Measurements from ENCODE around the gene PDIA2.

Gene PDIA2

GRCh38 chr16:301950-302349 is 19.0 kb downstream of the PDIA2 start:
- no peak overlapping the region for H3K4me3 ChIP-seq (replicated peaks; ENCODE audit: low read depth, low read length)
- DNase-seq (ENCODE audit: low read depth), result no peak
- TF ChIP-seq CTCF (IDR thresholded peaks at IDR 0.05; ENCODE audit: low read length, missing control alignments), result no peak

DNA sequence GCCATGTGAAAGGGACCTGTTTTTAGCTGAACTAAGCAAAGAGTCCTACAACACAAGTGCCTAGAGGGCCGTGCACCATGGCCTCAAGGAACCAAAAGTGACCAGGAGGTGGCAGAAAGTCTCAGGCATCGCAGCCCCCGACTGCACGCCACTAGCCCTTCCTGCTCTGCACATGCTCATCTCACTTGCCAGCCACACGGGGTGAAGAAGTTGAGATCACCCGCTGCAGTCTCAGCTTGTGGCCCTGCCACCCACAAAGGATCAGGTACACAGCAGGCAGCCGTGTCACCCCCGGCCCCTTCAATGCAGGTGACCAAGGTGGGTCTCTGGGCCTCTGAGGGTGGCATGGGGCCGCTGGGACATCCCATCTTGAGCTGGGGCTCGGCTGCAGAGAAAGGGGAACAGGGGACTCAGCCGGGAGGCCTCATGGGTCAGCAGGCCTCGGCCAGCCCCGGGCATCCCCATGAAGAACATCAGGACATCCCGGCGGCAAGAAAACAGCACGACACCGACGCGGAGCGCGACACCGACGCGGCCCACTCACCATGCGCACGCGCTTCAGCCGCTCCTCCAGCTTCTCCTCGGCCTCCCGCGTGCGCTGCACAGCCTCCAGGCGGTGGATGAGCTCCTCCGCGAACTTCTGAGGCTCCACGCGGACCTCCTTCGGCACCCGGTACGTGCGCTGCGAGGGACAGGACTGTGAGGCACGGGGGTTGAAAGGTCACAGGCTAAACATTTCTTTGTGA is 21.0 kb downstream of the PDIA2 start:
- no peak for TF ChIP-seq CTCF (IDR thresholded peaks at IDR 0.05; ENCODE audit: low read length, missing control alignments)
- H3K4me3 ChIP-seq (replicated peaks; ENCODE audit: low read depth, low read length), result no peak overlapping the region
- peak; percentile 3 for DNase-seq (ENCODE audit: low read depth)

- no peak for TF ChIP-seq CTCF (IDR thresholded peaks at IDR 0.05; ENCODE audit: low read length, missing control alignments)
- no peak overlapping the region for H3K4me3 ChIP-seq (replicated peaks; ENCODE audit: low read depth, low read length)
- no peak for DNase-seq (ENCODE audit: low read depth)
These were observed 23.1 kb downstream of the PDIA2 start for GRCh38 chr16:305916-306626.

GRCh38 chr16:306911-307370 is 24.0 kb downstream of the PDIA2 start:
- H3K4me3 ChIP-seq (replicated peaks; ENCODE audit: low read depth, low read length), result no peak overlapping the region
- no peak for TF ChIP-seq CTCF (IDR thresholded peaks at IDR 0.05; ENCODE audit: low read length, missing control alignments)
- no peak for DNase-seq (ENCODE audit: low read depth)

DNA sequence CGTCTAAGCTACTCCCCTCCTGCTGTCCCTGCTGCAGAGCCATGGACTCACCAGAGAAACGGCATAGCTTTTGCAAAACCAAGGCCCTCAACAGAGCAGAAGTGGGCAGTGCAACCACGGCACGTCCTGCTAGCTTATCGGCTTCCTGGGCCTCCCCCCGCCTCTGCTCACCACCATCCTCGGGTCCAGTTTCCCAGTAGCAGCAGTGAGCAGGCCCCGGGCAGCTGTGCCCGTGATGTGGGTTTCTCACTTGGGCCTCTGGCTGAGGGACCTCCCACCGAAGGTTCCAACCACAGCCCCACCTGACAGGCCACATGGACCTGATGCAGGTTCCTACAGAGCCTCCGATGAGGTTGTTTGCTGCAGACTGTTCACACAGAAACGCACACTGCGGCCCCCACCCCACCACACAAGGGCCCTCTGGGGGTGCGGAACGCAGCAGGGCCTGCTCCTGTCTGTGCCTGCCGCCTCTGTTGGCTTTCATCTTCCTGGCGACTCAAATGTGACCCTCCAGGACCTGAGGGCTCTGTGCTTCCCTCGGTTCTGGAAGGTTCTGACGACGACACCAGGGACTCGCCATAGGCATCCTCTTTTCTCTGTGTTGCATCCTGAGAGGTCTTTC is 24.8 kb downstream of the PDIA2 start:
- no peak for DNase-seq (ENCODE audit: low read depth)
- H3K4me3 ChIP-seq (replicated peaks; ENCODE audit: low read depth, low read length), result no peak overlapping the region
- no peak for TF ChIP-seq CTCF (IDR thresholded peaks at IDR 0.05; ENCODE audit: low read length, missing control alignments)

DNA sequence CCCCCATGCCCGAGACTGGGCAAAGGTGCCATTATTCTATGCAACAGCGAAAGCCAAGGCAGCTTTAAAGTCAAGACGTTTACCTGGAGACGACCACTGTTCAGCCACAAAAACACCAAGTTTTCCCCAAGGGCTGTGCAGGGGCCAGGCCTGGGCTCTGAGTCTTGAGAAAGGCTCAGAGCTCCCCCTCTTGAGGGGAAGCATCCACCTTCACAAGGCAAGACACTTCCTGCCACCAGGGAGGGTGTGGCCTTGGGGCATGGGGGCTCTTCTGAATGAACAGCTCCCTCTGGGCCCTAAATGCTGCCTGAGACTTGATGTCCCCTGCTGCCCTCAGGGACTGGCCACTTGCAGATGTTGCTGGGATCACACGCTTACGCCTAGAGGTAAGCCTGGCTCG is 26.5 kb downstream of the PDIA2 start:
- DNase-seq (ENCODE audit: low read depth), result no peak
- no peak for TF ChIP-seq CTCF (IDR thresholded peaks at IDR 0.05; ENCODE audit: low read length, missing control alignments)
- no peak overlapping the region for H3K4me3 ChIP-seq (replicated peaks; ENCODE audit: low read depth, low read length)

Data from fibroblast of pulmonary artery (primary cell).